IMR-90 (cell line): ENCODE measurements around the gene TFIP11. TPM values are rescaled to one million over a fixed set of nuclear protein-coding genes. Genes with fewer than 3 reads are reported as not detected.

Experiments
- ATAC-seq: fragments of 200-7000 bp; cut with Tn5 transposase; 2 replicates; pipeline ENCODE4 v1.9.1; 2020; ENCODE audit warnings: low read depth, mild to moderate bottlenecking, moderate library complexity
- BruUV-seq: library from RNA; stranded (reverse); fragments of 400-500 nt; replicated peaks from 2 replicates; lab custom pipeline; 2021; lab: Mats Ljungman, UMichigan
- CTCF ChIA-PET: fragments of 300-600 bp; formaldehyde crosslinking; extraction: SDS; loops from one replicate; lab custom pipeline; 2021; ENCODE audit warnings: antibody characterized with exemption; lab: Yijun Ruan, JAX
- POLR2A ChIA-PET: fragments of 300-600 bp; sonication (Branson Sonifier 250); formaldehyde crosslinking; loops from one replicate; lab custom pipeline; 2022; ENCODE audit warnings: antibody characterized with exemption; ENCODE audit not compliant: unreplicated experiment; lab: Charles Lee
- DNase-seq: peaks from one replicate; pipeline ENCODE4 v3.0.0; 2013
- H2AFZ ChIP-seq: replicated peaks from 2 replicates; pipeline ENCODE3; 2013; ENCODE audit warnings: low read length, mild to moderate bottlenecking; ENCODE audit not compliant: poor library complexity
- H2AK5ac ChIP-seq: 2 replicates; pipeline ENCODE4 v1.6.1; 2013; ENCODE audit warnings: low read depth, low read length, inconsistent platforms
- H2AK9ac ChIP-seq: replicated peaks from 2 replicates; pipeline ENCODE3; 2013; ENCODE audit warnings: mild to moderate bottlenecking, low read depth, low read length, moderate library complexity; ENCODE audit not compliant: poor library complexity
- H2BK120ac ChIP-seq: 2 replicates; pipeline ENCODE4 v1.6.1; 2013; ENCODE audit warnings: low read depth, low read length, inconsistent platforms
- H2BK15ac ChIP-seq: 3 replicates; pipeline ENCODE4 v1.6.1; 2013; ENCODE audit warnings: low read depth, low read length, inconsistent platforms
- H2BK20ac ChIP-seq: 2 replicates; pipeline ENCODE4 v1.6.1; 2013; ENCODE audit warnings: low read depth, mild to moderate bottlenecking, inconsistent platforms, low read length, moderate library complexity
- H2BK5ac ChIP-seq: 2 replicates; pipeline ENCODE4 v1.6.1; 2013; ENCODE audit warnings: mild to moderate bottlenecking, low read depth, low read length, inconsistent platforms; ENCODE audit not compliant: poor library complexity, severe bottlenecking
- H3K14ac ChIP-seq: replicated peaks from 2 replicates; pipeline ENCODE4 v1.6.1; 2013; ENCODE audit warnings: low read depth, low read length, inconsistent platforms
- H3K18ac ChIP-seq: 2 replicates; pipeline ENCODE4 v1.6.1; 2013; ENCODE audit warnings: low read depth, low read length, control low read depth
- H3K23ac ChIP-seq: 2 replicates; pipeline ENCODE4 v1.6.1; 2013; ENCODE audit warnings: low read depth, low read length, inconsistent platforms
- H3K27ac ChIP-seq: 2 replicates; pipeline ENCODE4 v1.5.1; 2013; ENCODE audit warnings: mild to moderate bottlenecking, control low read depth, low read length; ENCODE audit not compliant: insufficient read depth
- H3K27me3 ChIP-seq: 2 replicates; pipeline ENCODE4 v1.6.1; 2013; ENCODE audit warnings: low read length; ENCODE audit not compliant: control insufficient read depth, insufficient read depth
- H3K36me3 ChIP-seq: 2 replicates; pipeline ENCODE4 v1.6.1; 2013; ENCODE audit warnings: low read length, mixed read lengths; ENCODE audit not compliant: control insufficient read depth, insufficient read depth
- H3K4ac ChIP-seq: 2 replicates; pipeline ENCODE4 v1.6.1; 2013; ENCODE audit warnings: low read depth, low read length, inconsistent platforms
- H3K4me1 ChIP-seq: 2 replicates; pipeline ENCODE4 v1.6.1; 2013; ENCODE audit warnings: low read length, mixed read lengths; ENCODE audit not compliant: control insufficient read depth, insufficient read depth
- H3K4me2 ChIP-seq: 2 replicates; pipeline ENCODE4 v1.6.1; 2013; ENCODE audit warnings: low read depth, mild to moderate bottlenecking, control low read depth, low read length, moderate library complexity
- H3K4me3 ChIP-seq: 2 replicates; pipeline ENCODE4 v1.5.1; 2013; ENCODE audit warnings: low read depth, mild to moderate bottlenecking, control low read depth, low read length, moderate library complexity; ENCODE audit not compliant: insufficient read depth
- H3K56ac ChIP-seq: 2 replicates; pipeline ENCODE4 v1.6.1; 2013; ENCODE audit warnings: low read length, inconsistent platforms; ENCODE audit not compliant: insufficient read depth; ENCODE audit errors: extremely low read depth
- H3K79me1 ChIP-seq, 2 experiments: 2 replicates each; pipeline ENCODE4 v1.6.1; 2013; ENCODE audit warnings: low read length in 2 of 2, inconsistent platforms in 1 of 2, low read depth in 1 of 2
- H3K9ac ChIP-seq: 2 replicates; pipeline ENCODE4 v1.6.1; 2013; ENCODE audit warnings: low read depth, low read length, control low read depth
- H3K9me1 ChIP-seq: 2 replicates; pipeline ENCODE4 v1.6.1; 2013; ENCODE audit warnings: low read length, inconsistent platforms; ENCODE audit not compliant: insufficient read depth
- H3K9me3 ChIP-seq: 2 replicates; pipeline ENCODE4 v1.6.1; 2013; ENCODE audit warnings: low read length; ENCODE audit not compliant: control insufficient read depth, insufficient read depth
- H4K20me1 ChIP-seq: 2 replicates; pipeline ENCODE4 v1.6.1; 2013; ENCODE audit warnings: low read length, inconsistent platforms; ENCODE audit not compliant: insufficient read depth
- H4K5ac ChIP-seq: 2 replicates; pipeline ENCODE4 v1.6.1; 2013; ENCODE audit warnings: mild to moderate bottlenecking, low read depth, low read length, control low read depth
- H4K8ac ChIP-seq, 2 experiments: 2 replicates each; pipeline ENCODE4 v1.6.1; 2013; ENCODE audit warnings: low read depth in 2 of 2, low read length in 2 of 2, control low read depth in 1 of 2, inconsistent platforms in 1 of 2
- H4K91ac ChIP-seq: 2 replicates; pipeline ENCODE4 v1.6.1; 2013; ENCODE audit warnings: low read depth, low read length, inconsistent platforms; ENCODE audit not compliant: insufficient read depth
- BHLHE40 ChIP-seq: fragments of 150-350 bp; IDR thresholded peaks from 2 replicates; pipeline ENCODE4 v1.6.1; 2016; ENCODE audit warnings: mild to moderate bottlenecking, low read depth, low read length
- CEBPB ChIP-seq: IDR thresholded peaks from 2 replicates; pipeline ENCODE4 v1.6.1; 2012; ENCODE audit warnings: low read depth, low read length, improper control_type of control experiment
- CHD1 ChIP-seq: IDR thresholded peaks from 2 replicates; pipeline ENCODE4 v1.6.1; 2012; ENCODE audit warnings: low read depth, low read length, improper control_type of control experiment
- FOS ChIP-seq: fragments of 150-350 bp; IDR thresholded peaks from 2 replicates; pipeline ENCODE4 v1.6.1; 2016; ENCODE audit warnings: low read depth, low read length
- MAFK ChIP-seq: IDR thresholded peaks from 2 replicates; pipeline ENCODE4 v1.6.1; 2012; ENCODE audit warnings: low read depth, low read length, improper control_type of control experiment
- MAZ ChIP-seq: IDR thresholded peaks from 2 replicates; pipeline ENCODE4 v1.6.1; 2012; ENCODE audit warnings: low read depth, mild to moderate bottlenecking, low read length, improper control_type of control experiment, moderate library complexity, borderline replicate concordance
- MXI1 ChIP-seq: IDR thresholded peaks from 2 replicates; pipeline ENCODE4 v1.6.1; 2012; ENCODE audit warnings: low read depth, mild to moderate bottlenecking, low read length, moderate library complexity, borderline replicate concordance
- NFE2L2 ChIP-seq: fragments of 150-350 bp; IDR thresholded peaks from 2 replicates; pipeline ENCODE4 v1.6.1; 2016; ENCODE audit warnings: low read depth, mild to moderate bottlenecking, low read length
- POLR2A ChIP-seq: IDR thresholded peaks from 2 replicates; pipeline ENCODE4 v1.6.1; 2012; ENCODE audit warnings: mild to moderate bottlenecking, low read depth, low read length
- RAD21 ChIP-seq: IDR thresholded peaks from 2 replicates; pipeline ENCODE4 v1.6.1; 2012; ENCODE audit warnings: low read length, improper control_type of control experiment
- RCOR1 ChIP-seq: IDR thresholded peaks from 2 replicates; pipeline ENCODE4 v1.6.1; 2012; ENCODE audit warnings: mild to moderate bottlenecking, low read length, improper control_type of control experiment; ENCODE audit not compliant: insufficient replicate concordance
- RFX5 ChIP-seq: IDR thresholded peaks from 2 replicates; pipeline ENCODE4 v1.8.0; 2012; ENCODE audit warnings: low read depth, mild to moderate bottlenecking, low read length, moderate library complexity
- SMC3 ChIP-seq: fragments of 150-350 bp; IDR thresholded peaks from 2 replicates; pipeline ENCODE4 v1.6.1; 2016; ENCODE audit warnings: low read depth, mild to moderate bottlenecking, antibody characterized with exemption, low read length, moderate library complexity
- WGBS, 2 experiments: methylation state at CpG; one replicate each; pipeline versions ENCODE4 v1.1.5 to v1.1.7; 2013; ENCODE audit warnings: missing lambda C conversion rate in 2 of 2; ENCODE audit not compliant: insufficient read length in 1 of 2; ENCODE audit errors: extremely low coverage in 2 of 2; 5-methylcytosine and 5-hydroxymethylcytosine counted together
- dilution Hi-C: fragments of 300-500 bp; cut with HindIII; formaldehyde crosslinking; loops from one replicate; pipeline ENCODE4 v1.14.3; 2018; ENCODE audit warnings: low sequenced_read_pairs; ENCODE audit not compliant: unreplicated experiment
- in situ Hi-C: fragments of 300-500 bp; cut with MboI; formaldehyde crosslinking; loops from 3 replicates; pipeline ENCODE4 v1.14.3; 2019; ENCODE audit warnings: low sequenced_read_pairs, inconsistent platforms, mixed read lengths
- intact Hi-C: fragments of 100-400 bp; cut with micrococcal nuclease; formaldehyde crosslinking; loops from 2 replicates; pipeline ENCODE4 v1.10.0; 2022
- polyA plus RNA-seq, 3 experiments: library from polyadenylated mRNA; depleted of rRNA; stranded (reverse); fragments of >200 nt; gene quantifications; 2 replicates each; pipeline ENCODE4 v1.2.3, GENCODE V29; 2012; ENCODE audit warnings: low replicate concordance in 1 of 3
- total RNA-seq: library from RNA; depleted of rRNA; stranded (reverse); fragments of >200 nt; gene quantifications from 2 replicates; pipeline ENCODE4 v1.2.3, GENCODE V29; 2012
- TF ChIP-seq, protein P1 (sequence below): fragments of 150-350 bp; IDR thresholded peaks from 2 replicates; pipeline ENCODE4 v1.6.1; 2017; ENCODE audit warnings: mild to moderate bottlenecking, antibody characterized with exemption, low read length, low read depth
- TF ChIP-seq, protein P2 (sequence below): conservative IDR thresholded peaks from 2 replicates; pipeline ENCODE4 v1.5.1; 2012; ENCODE audit warnings: mild to moderate bottlenecking, low read depth, low read length, improper control_type of control experiment
- TF ChIP-seq, protein P3 (sequence below): fragments of 150-350 bp; IDR thresholded peaks from 2 replicates; pipeline ENCODE4 v1.6.1; 2016; ENCODE audit warnings: low read depth, mild to moderate bottlenecking, low read length, moderate library complexity, borderline replicate concordance

Gene TFIP11
- total and polyA plus RNA-seq, 2 of the 4 experiments (the other 2 are of a cell fraction): 22.5 to 43.2 TPM

DNA sequence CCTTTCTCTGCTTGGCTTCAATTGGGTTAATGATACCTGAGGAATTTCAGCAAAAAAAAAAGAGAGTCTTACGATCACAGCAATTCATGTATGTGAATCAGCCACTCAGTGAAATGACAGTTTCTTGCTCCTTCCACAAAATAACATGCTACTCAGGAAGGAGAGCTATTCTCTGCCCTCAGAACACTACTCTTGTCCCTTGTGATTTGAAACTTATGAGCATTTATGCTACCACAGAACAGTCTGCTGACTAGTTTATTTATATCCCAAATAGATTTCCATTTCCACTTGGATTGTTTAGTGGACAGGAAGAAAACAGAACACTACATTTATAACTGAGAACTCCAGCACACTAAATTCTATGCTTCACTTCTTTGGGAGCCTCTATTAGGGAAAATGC, 8.5 kb downstream of the TFIP11 start:
- Histone ChIP-seq H3K27ac (no peak overlapping the region), H3K9ac (no peak overlapping the region), H2AK9ac (no peak overlapping the region), H2BK120ac (no peak overlapping the region), H3K27me3 (no peaks in the 10 kb centered on the region), H3K4ac (no peak overlapping the region), H3K4me1 (no peaks in the 10 kb centered on the region), H2BK20ac (no peak overlapping the region), H3K4me2 (no peak overlapping the region), H3K9me3 (no peaks in the 10 kb centered on the region), H4K20me1 (no peaks in the 10 kb centered on the region), H3K18ac (no peak overlapping the region), H4K91ac (no peak overlapping the region), H3K56ac (no peak overlapping the region), H3K14ac (no peak overlapping the region), H3K36me3 (peaks cover 55% of the 10 kb centered on the region), H2AFZ (no peak overlapping the region), H3K79me1 (peaks cover 2 to 8% of the 10 kb centered on the region in 2 experiments; a peak in 2 of 4 replicates), H3K9me1 (no peaks in the 10 kb centered on the region), H3K4me3 (no peak overlapping the region), H4K5ac (no peak overlapping the region), H2BK5ac (no peak overlapping the region), H4K8ac (no peak overlapping the region), H2BK15ac (no peak overlapping the region), H3K23ac (no peak overlapping the region), H2AK5ac (no peak overlapping the region)
- POLR2A ChIA-PET: no interaction called here
- TF ChIP-seq, protein P1, sequence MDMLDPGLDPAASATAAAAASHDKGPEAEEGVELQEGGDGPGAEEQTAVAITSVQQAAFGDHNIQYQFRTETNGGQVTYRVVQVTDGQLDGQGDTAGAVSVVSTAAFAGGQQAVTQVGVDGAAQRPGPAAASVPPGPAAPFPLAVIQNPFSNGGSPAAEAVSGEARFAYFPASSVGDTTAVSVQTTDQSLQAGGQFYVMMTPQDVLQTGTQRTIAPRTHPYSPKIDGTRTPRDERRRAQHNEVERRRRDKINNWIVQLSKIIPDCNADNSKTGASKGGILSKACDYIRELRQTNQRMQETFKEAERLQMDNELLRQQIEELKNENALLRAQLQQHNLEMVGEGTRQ: no peak
- TF ChIP-seq MXI1 (no peak), BHLHE40 (no peak), RFX5 (no peak), POLR2A (no peak), FOS (no peak), RCOR1 (no peak), SMC3 (no peak), CHD1 (no peak), RAD21 (no peak), NFE2L2 (no peak), MAFK (no peak), MAZ (no peak), CEBPB (no peak)
- TF ChIP-seq, protein P2, sequence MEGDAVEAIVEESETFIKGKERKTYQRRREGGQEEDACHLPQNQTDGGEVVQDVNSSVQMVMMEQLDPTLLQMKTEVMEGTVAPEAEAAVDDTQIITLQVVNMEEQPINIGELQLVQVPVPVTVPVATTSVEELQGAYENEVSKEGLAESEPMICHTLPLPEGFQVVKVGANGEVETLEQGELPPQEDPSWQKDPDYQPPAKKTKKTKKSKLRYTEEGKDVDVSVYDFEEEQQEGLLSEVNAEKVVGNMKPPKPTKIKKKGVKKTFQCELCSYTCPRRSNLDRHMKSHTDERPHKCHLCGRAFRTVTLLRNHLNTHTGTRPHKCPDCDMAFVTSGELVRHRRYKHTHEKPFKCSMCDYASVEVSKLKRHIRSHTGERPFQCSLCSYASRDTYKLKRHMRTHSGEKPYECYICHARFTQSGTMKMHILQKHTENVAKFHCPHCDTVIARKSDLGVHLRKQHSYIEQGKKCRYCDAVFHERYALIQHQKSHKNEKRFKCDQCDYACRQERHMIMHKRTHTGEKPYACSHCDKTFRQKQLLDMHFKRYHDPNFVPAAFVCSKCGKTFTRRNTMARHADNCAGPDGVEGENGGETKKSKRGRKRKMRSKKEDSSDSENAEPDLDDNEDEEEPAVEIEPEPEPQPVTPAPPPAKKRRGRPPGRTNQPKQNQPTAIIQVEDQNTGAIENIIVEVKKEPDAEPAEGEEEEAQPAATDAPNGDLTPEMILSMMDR: no peak
- TF ChIP-seq, protein P3, sequence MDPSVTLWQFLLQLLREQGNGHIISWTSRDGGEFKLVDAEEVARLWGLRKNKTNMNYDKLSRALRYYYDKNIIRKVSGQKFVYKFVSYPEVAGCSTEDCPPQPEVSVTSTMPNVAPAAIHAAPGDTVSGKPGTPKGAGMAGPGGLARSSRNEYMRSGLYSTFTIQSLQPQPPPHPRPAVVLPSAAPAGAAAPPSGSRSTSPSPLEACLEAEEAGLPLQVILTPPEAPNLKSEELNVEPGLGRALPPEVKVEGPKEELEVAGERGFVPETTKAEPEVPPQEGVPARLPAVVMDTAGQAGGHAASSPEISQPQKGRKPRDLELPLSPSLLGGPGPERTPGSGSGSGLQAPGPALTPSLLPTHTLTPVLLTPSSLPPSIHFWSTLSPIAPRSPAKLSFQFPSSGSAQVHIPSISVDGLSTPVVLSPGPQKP: no peak
- no CpG with 5 or more reads among the region's 1 CpG for WGBS, 2 experiments
- no peak for DNase-seq
- CTCF ChIA-PET: interaction anchor here (1.2 to 2.1 kb wide), 2 partner anchors 10 to 19 kb away, joined by 5 to 7 read pairs; partner anchors contain the start of genes HPS4 and SRRD
- BruUV-seq: no TSS peak
- dilution Hi-C loops: no loop called here
- no peak for ATAC-seq
- in situ Hi-C loops: no loop called here
- intact Hi-C loops: loop anchor here (5.0 kb wide), 1 partner anchor 89 kb away; the partner anchor contains the start of gene TPST2
